DOHH2 (cell line): ENCODE measurements around the gene GRID1.

Experiments
- H3F3A ChIP-seq: fragments of 200-600 bp; sonication (generic), shearing (Covaris generic); 2 replicates; pipeline ENCODE4 v1.6.0; 2016; ENCODE audit warnings: antibody characterized with exemption, mild to moderate bottlenecking; ENCODE audit not compliant: control insufficient read depth, insufficient read depth
- H3K27ac ChIP-seq: fragments of 200-600 bp; sonication (generic); 2 replicates; pipeline ENCODE4 v1.5.1; 2014; ENCODE audit warnings: low read depth, mild to moderate bottlenecking, low read length, moderate library complexity
- H3K27me3 ChIP-seq: fragments of 200-600 bp; sonication (generic); 2 replicates; pipeline ENCODE4 v1.6.1; 2014; ENCODE audit warnings: mild to moderate bottlenecking, low read length, mixed read lengths; ENCODE audit not compliant: control insufficient read depth
- H3K36me3 ChIP-seq: fragments of 200-600 bp; sonication (generic); 2 replicates; pipeline ENCODE4 v1.6.1; 2014; ENCODE audit warnings: mild to moderate bottlenecking, low read length, moderate library complexity, mixed read lengths; ENCODE audit not compliant: control insufficient read depth
- H3K4me1 ChIP-seq: fragments of 200-600 bp; sonication (generic); 2 replicates; pipeline ENCODE4 v1.6.1; 2014; ENCODE audit warnings: mild to moderate bottlenecking, low read length, mixed read lengths; ENCODE audit not compliant: control insufficient read depth
- H3K4me2 ChIP-seq: fragments of 200-600 bp; sonication (generic); 2 replicates; pipeline ENCODE4 v1.6.0; 2014; ENCODE audit warnings: mild to moderate bottlenecking, low read length, moderate library complexity
- H3K4me3 ChIP-seq: fragments of 200-600 bp; sonication (generic); 2 replicates; pipeline ENCODE4 v1.5.1; 2014; ENCODE audit warnings: mild to moderate bottlenecking, low read length, mixed read lengths
- H3K79me2 ChIP-seq: fragments of 200-600 bp; sonication (generic); 2 replicates; pipeline ENCODE4 v1.6.1; 2014; ENCODE audit warnings: mild to moderate bottlenecking, low read length, mixed read lengths; ENCODE audit not compliant: control insufficient read depth
- H3K9me2 ChIP-seq: fragments of 200-600 bp; sonication (generic); replicated peaks from 2 replicates; pipeline ENCODE4 v1.6.1; 2014; ENCODE audit warnings: mild to moderate bottlenecking, low read length, mixed read lengths; ENCODE audit not compliant: control insufficient read depth
- H3K9me3 ChIP-seq: fragments of 200-600 bp; sonication (generic); 2 replicates; pipeline ENCODE4 v1.6.1; 2014; ENCODE audit warnings: antibody characterized with exemption, low read length, mixed read lengths; ENCODE audit not compliant: control insufficient read depth, insufficient read depth
- H4K20me1 ChIP-seq: fragments of 200-600 bp; sonication (generic); 2 replicates; pipeline ENCODE4 v1.6.0; 2014; ENCODE audit warnings: low read depth, mild to moderate bottlenecking, antibody characterized with exemption, low read length, moderate library complexity; ENCODE audit not compliant: control insufficient read depth, insufficient read depth
- CTCF ChIP-seq: fragments of 200-600 bp; sonication (generic); IDR thresholded peaks from one replicate; pipeline ENCODE4 v1.5.1; 2014; ENCODE audit warnings: antibody characterized with exemption, mild to moderate bottlenecking, low read depth, low read length; ENCODE audit not compliant: poor library complexity, severe bottlenecking
- EZH2phosphoT487 ChIP-seq: fragments of 200-600 bp; sonication (generic); IDR thresholded peaks from 2 replicates; pipeline ENCODE4 v1.6.1; 2017; ENCODE audit warnings: borderline replicate concordance, mild to moderate bottlenecking, antibody characterized with exemption, low read length, moderate library complexity, mixed read lengths

Gene GRID1

GRCh38 chr10:86165666-86166065 lies 200.9 kb downstream of the GRID1 start:
- H3K9me2 ChIP-seq: no peaks in the 10 kb centered on the region
- H3K36me3 ChIP-seq: no peaks in the 10 kb centered on the region
- H3K79me2 ChIP-seq: no peaks in the 10 kb centered on the region
- no peaks in the 10 kb centered on the region for H3K27me3 ChIP-seq
- H3F3A ChIP-seq: no peaks in the 10 kb centered on the region
- no peak overlapping the region for H3K4me2 ChIP-seq
- no peaks in the 10 kb centered on the region for H4K20me1 ChIP-seq
- H3K4me1 ChIP-seq: no peaks in the 10 kb centered on the region
- no peaks in the 10 kb centered on the region for H3K9me3 ChIP-seq
- no peak for TF ChIP-seq EZH2phosphoT487
- TF ChIP-seq CTCF: no peak
- no peak overlapping the region for H3K27ac ChIP-seq
- no peak overlapping the region for H3K4me3 ChIP-seq

GRCh38 chr10:86164960-86165630 lies 201.5 kb downstream of the GRID1 start:
- Histone ChIP-seq H3K4me1 (no peaks in the 10 kb centered on the region), H3K4me3 (no peak overlapping the region), H3K79me2 (no peaks in the 10 kb centered on the region), H3K36me3 (no peaks in the 10 kb centered on the region), H3K27me3 (no peaks in the 10 kb centered on the region), H3K9me2 (no peaks in the 10 kb centered on the region), H3F3A (no peaks in the 10 kb centered on the region), H3K4me2 (no peak overlapping the region), H3K9me3 (no peaks in the 10 kb centered on the region), H3K27ac (no peak overlapping the region), H4K20me1 (no peaks in the 10 kb centered on the region)
- no peak for TF ChIP-seq CTCF
- TF ChIP-seq EZH2phosphoT487: no peak

GRCh38 chr10:86164174-86164774 lies 202.3 kb downstream of the GRID1 start:
- H3K4me3 ChIP-seq: no peak overlapping the region
- no peaks in the 10 kb centered on the region for H4K20me1 ChIP-seq
- H3K79me2 ChIP-seq: no peaks in the 10 kb centered on the region
- H3K27ac ChIP-seq: no peak overlapping the region
- TF ChIP-seq CTCF (no peak), EZH2phosphoT487 (no peak)
- no peaks in the 10 kb centered on the region for H3K4me1 ChIP-seq
- H3K36me3 ChIP-seq: no peaks in the 10 kb centered on the region
- no peak overlapping the region for H3K4me2 ChIP-seq
- no peaks in the 10 kb centered on the region for H3F3A ChIP-seq
- no peaks in the 10 kb centered on the region for H3K27me3 ChIP-seq
- H3K9me2 ChIP-seq: no peaks in the 10 kb centered on the region
- no peaks in the 10 kb centered on the region for H3K9me3 ChIP-seq
